Stimulated activated CD8-positive, alpha-beta memory T cell treated with anti-CD3 and anti-CD28 coated beads, Interleukin-7, amount 100 ng/mL, for 1 hour (primary cell): ENCODE data around the gene SLC27A4.

Experiments used
- DNase-seq, 2 donors: peaks; one replicate each; pipeline ENCODE4 v3.0.0-alpha.2; 2020; ENCODE audit warnings: low read depth in 2 of 2

SLC27A4 gene

GRCh38 chr9:128339761-128340690 is at the start of gene SLC27A4:
SLC27A4 (plus strand) TSS chr9:128340527; CDS start chr9:128343133, 2,606 bp downstream.
- peak; percentile 45 to 55 for DNase-seq

- DNase-seq = no peak
Observed at GRCh38 chr9:128292009-128292408, 48.3 kb upstream of the SLC27A4 start.

GRCh38 chr9:128293091-128293490 is 47.2 kb upstream of the SLC27A4 start:
- no peak for DNase-seq

- no peak for DNase-seq
Observed at GRCh38 chr9:128294142-128294541, 46.2 kb upstream of the SLC27A4 start.

- DNase-seq = no peak
Observed at GRCh38 chr9:128296340-128297220, 43.7 kb upstream of the SLC27A4 start.

GRCh38 chr9:128297221-128297773 is 43.0 kb upstream of the SLC27A4 start:
- no peak for DNase-seq

GRCh38 chr9:128298535-128299482 is 41.5 kb upstream of the SLC27A4 start:
- DNase-seq = no peak

GRCh38 chr9:128304136-128304970 is 36.0 kb upstream of the SLC27A4 start:
- no peak for DNase-seq

- DNase-seq = no peak
Observed at GRCh38 chr9:128304971-128305288, 35.4 kb upstream of the SLC27A4 start.

GRCh38 chr9:128309551-128309950 is 30.8 kb upstream of the SLC27A4 start:
- DNase-seq = no peak

- DNase-seq = no peak
Observed at GRCh38 chr9:128310461-128310860, 29.9 kb upstream of the SLC27A4 start.

- DNase-seq = no peak
Observed at GRCh38 chr9:128314697-128315096, 25.6 kb upstream of the SLC27A4 start.

- no peak for DNase-seq
Observed at GRCh38 chr9:128316421-128316820, 23.9 kb upstream of the SLC27A4 start.

GRCh38 chr9:128317629-128318028 is 22.7 kb upstream of the SLC27A4 start:
- DNase-seq = no peak

GRCh38 chr9:128321343-128321742 is 19.0 kb upstream of the SLC27A4 start:
- no peak for DNase-seq

- no peak for DNase-seq
Observed at GRCh38 chr9:128321879-128322403, 18.4 kb upstream of the SLC27A4 start.

GRCh38 chr9:128322404-128323211 is 17.7 kb upstream of the SLC27A4 start, which contains the start of the genes COQ4 and TRUB2:
COQ4 (plus strand) TSS chr9:128322839; CDS start chr9:128322859, 20 bp downstream.
TRUB2 (minus strand) TSS chr9:128322447; CDS start chr9:128322408, 39 bp downstream.
- peak; percentile 77 to 81 for DNase-seq

- no peak for DNase-seq
Observed at GRCh38 chr9:128323212-128323730, 17.1 kb upstream of the SLC27A4 start.

GRCh38 chr9:128323791-128324190 is 16.5 kb upstream of the SLC27A4 start:
- DNase-seq = no peak
